ENCODE results near the gene GPT2.

GPT2 gene

GRCh38 chr16:46883690-46884512, at the start of gene GPT2:
TSS of gene GPT2 (plus strand) at chr16:46884362. CDS start at chr16:46884716, 354 bp downstream.
- peaks cover 50% of the 10 kb centered on the region for H3K4me1 Mint-ChIP-seq
- H3K27ac Mint-ChIP-seq, result peak within 1 kb of the TSS; percentile 94
- no peak for TF ChIP-seq CTCF (IDR thresholded peaks at IDR 0.05)
- H3K36me3 Mint-ChIP-seq (ENCODE audit: low read depth), result peaks cover 5% of the 10 kb centered on the region
- no peaks in the 10 kb centered on the region for H3K9me3 Mint-ChIP-seq
- H3K4me3 Mint-ChIP-seq, result peak within 1 kb of the TSS; percentile 92
- peaks cover 37% of the 10 kb centered on the region for H3K27me3 Mint-ChIP-seq (ENCODE audit: low read depth, poor library complexity)
- DNase-seq, result peak; percentile 98

GRCh38 chr16:46836534-46837530, 47.3 kb upstream of the GPT2 start:
- Mint-ChIP-seq H3K4me1 (peaks cover 2% of the 10 kb centered on the region), H3K27ac (no peak overlapping the region), H3K27me3 (ENCODE audit: low read depth, poor library complexity) (peaks cover 25% of the 10 kb centered on the region), H3K4me3 (no peak overlapping the region), H3K36me3 (ENCODE audit: low read depth) (no peaks in the 10 kb centered on the region), H3K9me3 (peaks cover 5% of the 10 kb centered on the region)
- TF ChIP-seq CTCF (IDR thresholded peaks at IDR 0.05), result no peak
- no peak for DNase-seq

- no peak for TF ChIP-seq CTCF (IDR thresholded peaks at IDR 0.05)
- Mint-ChIP-seq H3K27me3 (ENCODE audit: low read depth, poor library complexity) (peaks cover 7% of the 10 kb centered on the region), H3K4me3 (no peak overlapping the region), H3K4me1 (no peaks in the 10 kb centered on the region), H3K36me3 (ENCODE audit: low read depth) (no peaks in the 10 kb centered on the region), H3K9me3 (peaks cover 23% of the 10 kb centered on the region), H3K27ac (no peak overlapping the region)
- DNase-seq, result no peak
These were observed 44.1 kb upstream of the GPT2 start for GRCh38 chr16:46839986-46840443.

GRCh38 chr16:46842192-46842895, 41.8 kb upstream of the GPT2 start:
- TF ChIP-seq CTCF (IDR thresholded peaks at IDR 0.05), result no peak
- Mint-ChIP-seq H3K4me1 (no peaks in the 10 kb centered on the region), H3K27me3 (ENCODE audit: low read depth, poor library complexity) (peaks cover 7% of the 10 kb centered on the region), H3K4me3 (no peak overlapping the region), H3K27ac (no peak overlapping the region), H3K9me3 (peaks cover 23% of the 10 kb centered on the region), H3K36me3 (ENCODE audit: low read depth) (no peaks in the 10 kb centered on the region)
- no peak for DNase-seq

- Mint-ChIP-seq H3K27ac (no peak overlapping the region), H3K36me3 (ENCODE audit: low read depth) (no peaks in the 10 kb centered on the region), H3K27me3 (ENCODE audit: low read depth, poor library complexity) (peaks cover 7% of the 10 kb centered on the region), H3K4me1 (peaks cover 3% of the 10 kb centered on the region), H3K9me3 (peaks cover 23% of the 10 kb centered on the region), H3K4me3 (no peak overlapping the region)
- no peak for TF ChIP-seq CTCF (IDR thresholded peaks at IDR 0.05)
- no peak for DNase-seq
These were observed 40.1 kb upstream of the GPT2 start for GRCh38 chr16:46843898-46844642.

Data from nephron progenitor cell (in vitro differentiated cells).